ENCODE measurements around the gene AKAP13.
A peak's percentile ranks its signal among the peaks of the same experiment; 100 is the strongest.
"Not testable (repeated sequence)": the region's sequence is repeated elsewhere in the genome, so short reads cannot be mapped to it uniquely, and the experiment has no call there.

The AKAP13 gene

GRCh38 chr15:85581495-85581894, 201.1 kb downstream of the AKAP13 start:
- peaks cover 29% of the 10 kb centered on the region for H3K36me3 ChIP-seq (replicated peaks)
- H3K9me3 ChIP-seq, result no peaks in the 10 kb centered on the region; the same call in 1 of the 2 replicates
- in situ Hi-C loops (cut with MboI; ENCODE audit: low sequenced_read_pairs), result no loop called here

DNA sequence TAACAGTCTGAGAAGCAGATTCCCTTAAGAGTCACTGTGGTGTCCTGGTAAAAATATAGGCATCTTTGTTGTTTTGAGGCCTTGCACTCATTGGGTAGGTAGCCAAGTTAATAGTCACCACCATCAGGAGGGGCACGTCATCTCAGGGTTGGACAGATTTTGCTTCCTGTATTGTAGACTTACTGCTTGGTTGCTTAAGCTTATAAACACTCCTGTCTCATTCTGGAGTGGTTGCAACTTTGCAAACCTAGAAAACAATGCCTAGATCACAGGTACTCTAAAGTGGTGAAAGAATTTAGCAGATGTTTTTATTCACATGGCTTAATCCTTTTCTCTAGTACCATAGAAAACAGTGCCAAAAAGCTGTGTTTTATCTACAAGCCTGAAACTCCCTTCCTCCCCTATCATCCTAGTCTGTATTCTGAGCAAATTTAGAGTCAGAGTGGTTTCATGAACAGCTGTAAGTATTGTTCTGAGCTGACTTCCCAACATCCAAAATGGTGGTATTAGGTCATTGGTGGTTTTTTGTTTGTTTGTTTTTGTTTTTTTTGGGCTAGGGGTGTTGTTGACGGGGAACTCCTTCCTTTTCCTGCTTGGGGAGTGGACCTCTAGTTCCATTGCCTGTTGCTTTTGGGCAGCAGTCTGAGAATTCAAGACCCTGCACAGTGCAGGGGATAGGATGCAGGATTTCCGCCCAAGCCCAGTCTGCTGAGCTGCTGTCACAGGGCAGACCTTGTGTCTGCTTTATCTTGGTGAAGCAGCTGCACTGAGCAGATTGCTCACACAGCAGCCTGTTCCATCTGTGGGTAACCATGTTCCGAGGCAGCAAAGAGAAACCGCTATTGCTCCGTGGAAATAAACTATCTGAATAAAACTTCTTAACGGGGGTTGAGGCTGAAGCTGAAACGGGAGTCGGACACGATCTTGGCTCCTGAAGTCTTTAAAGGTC, 202.0 kb downstream of the AKAP13 start:
- H3K9me3 ChIP-seq, result no peaks in the 10 kb centered on the region; the same call in 1 of the 2 replicates
- in situ Hi-C loops (cut with MboI; ENCODE audit: low sequenced_read_pairs), result no loop called here
- H3K27me3 ChIP-seq (ENCODE audit: low read depth), result no peaks in the 10 kb centered on the region
- no peak for DNase-seq (ENCODE audit: low spot score in 2 of 2)
- H3K36me3 ChIP-seq (replicated peaks), result peaks cover 29% of the 10 kb centered on the region
- peaks cover 23% of the 10 kb centered on the region for H3K4me1 ChIP-seq
- no peak overlapping the region for H3K4me3 ChIP-seq

More at GRCh38 chr15:85581495-85581894, 201.1 kb downstream of the AKAP13 start:
- H3K4me1 ChIP-seq, result peaks cover 23% of the 10 kb centered on the region
- no peaks in the 10 kb centered on the region for H3K27me3 ChIP-seq (ENCODE audit: low read depth)
- no peak for DNase-seq (ENCODE audit: low spot score in 2 of 2)
- no peak overlapping the region for H3K4me3 ChIP-seq

- Histone ChIP-seq H3K4me3 (no peak overlapping the region), H3K4me1 (peaks cover 28% of the 10 kb centered on the region), H3K36me3 (replicated peaks) (peaks cover 29% of the 10 kb centered on the region), H3K9me3 (no peaks in the 10 kb centered on the region; the same call in 1 of the 2 replicates), H3K27me3 (ENCODE audit: low read depth) (no peaks in the 10 kb centered on the region)
- in situ Hi-C loops (cut with MboI; ENCODE audit: low sequenced_read_pairs), result no loop called here
- DNase-seq (ENCODE audit: low spot score in 2 of 2), result no peak
These were observed 203.0 kb downstream of the AKAP13 start for GRCh38 chr15:85583442-85583841.

DNA sequence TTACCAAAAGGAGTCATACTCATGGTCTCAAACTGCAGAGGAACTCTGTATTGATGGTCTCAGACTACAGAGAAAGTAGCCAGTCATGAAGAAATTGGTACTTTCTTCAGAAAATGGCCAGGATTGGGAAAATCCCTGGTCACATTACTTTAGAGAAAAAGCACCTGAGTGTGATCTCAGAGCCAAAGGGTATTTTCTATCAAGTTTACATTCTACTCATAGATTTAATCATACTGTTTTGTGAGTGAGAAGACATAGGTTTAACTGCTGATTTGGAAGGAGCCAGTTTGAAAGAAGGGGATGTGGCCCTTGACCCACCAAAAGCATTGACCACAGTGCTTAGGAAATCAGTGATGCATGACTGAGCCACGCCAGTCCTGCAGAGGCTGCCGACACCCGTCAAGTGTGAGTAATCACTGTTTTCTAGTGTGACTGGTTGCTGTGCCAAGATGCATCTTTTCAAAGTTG, 203.6 kb downstream of the AKAP13 start:
- no peaks in the 10 kb centered on the region; the same call in 1 of the 2 replicates for H3K9me3 ChIP-seq
- DNase-seq (ENCODE audit: low spot score in 2 of 2), result no peak
- peaks cover 32% of the 10 kb centered on the region for H3K4me1 ChIP-seq
- in situ Hi-C loops (cut with MboI; ENCODE audit: low sequenced_read_pairs), result no loop called here
- no peak overlapping the region for H3K4me3 ChIP-seq
- H3K36me3 ChIP-seq (replicated peaks), result peaks cover 26% of the 10 kb centered on the region
- H3K27me3 ChIP-seq (ENCODE audit: low read depth), result no peaks in the 10 kb centered on the region

- in situ Hi-C loops (cut with MboI; ENCODE audit: low sequenced_read_pairs), result no loop called here
- Histone ChIP-seq H3K27me3 (ENCODE audit: low read depth) (no peaks in the 10 kb centered on the region), H3K4me3 (no peak overlapping the region), H3K4me1 (peaks cover 32% of the 10 kb centered on the region), H3K36me3 (replicated peaks) (peaks cover 19% of the 10 kb centered on the region), H3K9me3 (no peaks in the 10 kb centered on the region; the same call in 1 of the 2 replicates)
- no peak for DNase-seq (ENCODE audit: low spot score in 2 of 2)
These were observed 204.5 kb downstream of the AKAP13 start for GRCh38 chr15:85584872-85585271.

DNA sequence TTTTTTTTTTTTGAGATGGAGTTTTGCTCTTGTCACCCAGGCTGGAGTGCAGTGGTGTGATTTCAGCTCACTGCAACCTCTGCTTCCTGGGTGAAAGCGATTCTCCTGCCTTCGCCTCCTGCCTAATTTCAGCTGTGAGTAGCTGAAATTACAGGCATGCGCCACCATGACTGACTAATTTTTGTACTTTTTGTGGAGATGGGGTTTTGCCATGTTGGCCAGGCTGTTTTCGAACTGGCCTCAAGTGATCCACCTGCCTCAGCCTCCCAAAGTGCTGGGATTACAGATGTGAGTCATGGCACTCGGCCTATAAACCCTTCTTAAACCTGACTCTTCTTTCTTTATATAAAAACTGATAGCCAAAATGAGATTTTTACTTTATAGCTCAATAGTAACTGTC, 205.8 kb downstream of the AKAP13 start:
- H3K36me3 ChIP-seq (replicated peaks); in situ Hi-C loops (cut with MboI; ENCODE audit: low sequenced_read_pairs); DNase-seq (ENCODE audit: low spot score in 2 of 2); H3K27me3 ChIP-seq (ENCODE audit: low read depth); H3K9me3 ChIP-seq; H3K4me3 ChIP-seq: not testable (repeated sequence)
- H3K4me1 ChIP-seq, result peaks cover 32% of the 10 kb centered on the region

GRCh38 chr15:85587707-85588411, 207.5 kb downstream of the AKAP13 start:
- in situ Hi-C loops (cut with MboI; ENCODE audit: low sequenced_read_pairs), result no loop called here
- H3K9me3 ChIP-seq, result no peaks in the 10 kb centered on the region; the same call in 1 of the 2 replicates
- H3K27me3 ChIP-seq (ENCODE audit: low read depth), result no peaks in the 10 kb centered on the region
- H3K36me3 ChIP-seq (replicated peaks), result no peaks in the 10 kb centered on the region
- peaks cover 33% of the 10 kb centered on the region for H3K4me1 ChIP-seq
- H3K4me3 ChIP-seq, result no peak overlapping the region
- DNase-seq (ENCODE audit: low spot score in 2 of 2), result no peak

DNA sequence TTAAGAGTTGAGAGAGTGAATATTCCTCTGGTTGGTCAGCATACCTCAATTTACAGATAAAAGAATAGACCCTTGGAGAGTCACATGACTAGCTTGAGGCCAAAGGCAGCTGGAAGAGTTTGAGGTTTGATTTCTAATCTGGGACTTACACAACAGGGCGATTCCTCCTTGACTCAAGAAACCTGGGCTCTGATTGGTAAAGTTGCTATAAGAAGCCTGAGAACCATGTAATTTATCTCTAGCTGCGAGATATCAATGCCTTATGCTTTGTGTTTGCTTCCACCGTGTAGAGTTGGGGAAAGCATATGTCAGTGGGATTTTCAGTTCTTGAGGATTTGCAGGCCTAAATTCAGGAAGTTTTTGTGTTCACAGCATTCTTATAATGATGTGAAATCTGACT, 208.3 kb downstream of the AKAP13 start:
- no peaks in the 10 kb centered on the region for H3K27me3 ChIP-seq (ENCODE audit: low read depth)
- H3K4me1 ChIP-seq, result peaks cover 25% of the 10 kb centered on the region
- DNase-seq (ENCODE audit: low spot score in 2 of 2), result no peak
- no peak overlapping the region for H3K4me3 ChIP-seq
- H3K9me3 ChIP-seq, result no peaks in the 10 kb centered on the region; the same call in 1 of the 2 replicates
- in situ Hi-C loops (cut with MboI; ENCODE audit: low sequenced_read_pairs), result no loop called here
- no peaks in the 10 kb centered on the region for H3K36me3 ChIP-seq (replicated peaks)

DNA sequence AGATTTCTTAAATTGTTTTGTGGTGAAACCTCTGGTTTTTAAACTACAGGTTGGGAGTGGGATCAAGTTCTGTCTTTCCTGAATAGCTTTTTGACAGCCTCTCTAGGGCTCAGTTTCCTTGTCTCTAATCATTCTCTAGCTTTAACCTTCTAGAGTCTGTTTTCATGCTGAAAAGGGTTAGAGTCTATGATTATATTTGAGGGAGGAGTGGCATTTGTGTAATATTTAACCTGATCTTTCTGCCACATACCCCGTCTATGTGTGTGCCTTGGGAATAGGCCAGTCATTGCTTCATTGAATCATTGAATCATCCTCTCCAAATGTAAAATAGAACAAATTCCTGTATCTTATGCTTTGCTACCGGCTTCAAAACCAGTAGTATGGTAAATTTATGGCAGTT, 209.4 kb downstream of the AKAP13 start:
- Histone ChIP-seq H3K27me3 (ENCODE audit: low read depth) (no peaks in the 10 kb centered on the region), H3K4me3 (no peak overlapping the region), H3K36me3 (replicated peaks) (no peaks in the 10 kb centered on the region), H3K9me3 (no peaks in the 10 kb centered on the region; the same call in 1 of the 2 replicates), H3K4me1 (peaks cover 22% of the 10 kb centered on the region)
- DNase-seq (ENCODE audit: low spot score in 2 of 2), result no peak
- in situ Hi-C loops (cut with MboI; ENCODE audit: low sequenced_read_pairs), result no loop called here

- Histone ChIP-seq H3K9me3 (no peaks in the 10 kb centered on the region), H3K4me3 (no peak overlapping the region), H3K27me3 (ENCODE audit: low read depth) (no peaks in the 10 kb centered on the region), H3K36me3 (replicated peaks) (no peaks in the 10 kb centered on the region), H3K4me1 (peaks cover 20% of the 10 kb centered on the region)
- DNase-seq (ENCODE audit: low spot score in 2 of 2), result peak in 1 of 2 experiments; percentile 67
- in situ Hi-C loops (cut with MboI; ENCODE audit: low sequenced_read_pairs), result no loop called here
These were observed 211.2 kb downstream of the AKAP13 start for GRCh38 chr15:85591622-85592021.

DNA sequence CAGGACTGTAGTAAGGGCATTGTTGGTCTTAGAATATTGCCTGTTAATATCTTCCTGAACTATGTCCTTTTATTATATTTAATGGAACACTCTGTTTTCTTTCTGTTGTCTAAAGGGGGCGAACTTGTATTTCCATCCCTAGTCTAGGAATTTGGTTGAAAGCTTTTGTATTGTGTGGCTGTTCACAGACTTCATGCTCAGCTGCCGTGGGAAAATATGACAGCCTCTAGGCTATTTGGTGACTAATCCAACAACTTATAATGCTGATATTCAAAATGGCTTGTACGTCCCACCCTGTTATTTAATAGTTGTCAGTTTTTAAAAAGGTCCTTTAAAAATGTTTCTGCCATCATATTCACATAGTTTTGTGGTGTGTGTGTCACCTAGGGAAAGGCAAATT, 211.7 kb downstream of the AKAP13 start:
- peak; percentile 71 to 95 for DNase-seq (ENCODE audit: low spot score in 2 of 2)
- Histone ChIP-seq H3K4me3 (no peak overlapping the region), H3K27me3 (ENCODE audit: low read depth) (no peaks in the 10 kb centered on the region), H3K9me3 (no peaks in the 10 kb centered on the region), H3K4me1 (peaks cover 20% of the 10 kb centered on the region), H3K36me3 (replicated peaks) (no peaks in the 10 kb centered on the region)
- in situ Hi-C loops (cut with MboI; ENCODE audit: low sequenced_read_pairs), result no loop called here

GRCh38 chr15:85593809-85594445, 213.5 kb downstream of the AKAP13 start:
- H3K36me3 ChIP-seq (replicated peaks), result no peaks in the 10 kb centered on the region
- H3K9me3 ChIP-seq, result no peaks in the 10 kb centered on the region
- H3K4me1 ChIP-seq, result peaks cover 11% of the 10 kb centered on the region
- in situ Hi-C loops (cut with MboI; ENCODE audit: low sequenced_read_pairs), result no loop called here
- H3K4me3 ChIP-seq, result no peak overlapping the region
- no peaks in the 10 kb centered on the region for H3K27me3 ChIP-seq (ENCODE audit: low read depth)
- DNase-seq (ENCODE audit: low spot score in 2 of 2), result no peak

DNA sequence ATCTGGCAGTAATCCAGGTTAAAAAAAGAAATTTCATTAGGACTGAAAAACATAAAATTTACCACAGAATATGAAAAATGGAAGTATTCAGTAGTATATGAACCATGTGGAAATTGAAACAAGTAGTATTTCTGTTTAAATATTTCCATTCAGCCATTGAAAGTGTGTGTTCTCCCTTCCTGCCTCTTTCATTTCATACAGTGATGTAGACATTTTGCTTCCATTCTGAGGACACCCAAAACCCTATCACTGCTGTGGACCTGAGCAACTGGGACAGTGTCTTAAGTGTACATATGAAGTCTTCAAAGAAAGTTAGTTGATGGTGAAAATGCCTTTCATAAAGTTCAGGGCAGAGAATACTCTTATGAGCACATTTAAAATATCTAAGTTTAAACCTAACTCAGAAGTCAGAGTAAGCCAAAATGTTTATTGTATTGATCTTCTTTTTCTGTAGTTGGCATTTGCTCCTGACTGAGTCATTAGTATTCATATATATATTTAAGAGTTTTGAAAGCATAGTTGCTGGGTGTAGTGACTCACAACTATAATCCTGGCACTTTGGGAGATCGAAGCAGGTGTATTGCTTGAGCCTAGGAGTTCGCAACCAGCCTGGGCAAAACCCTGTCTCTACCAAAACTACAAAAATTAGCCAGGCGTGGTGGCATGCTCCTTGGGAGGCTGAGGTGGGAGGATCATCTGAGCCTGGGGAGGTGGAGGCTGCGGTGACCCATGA, 215.6 kb downstream of the AKAP13 start:
- Histone ChIP-seq H3K9me3 (no peaks in the 10 kb centered on the region), H3K36me3 (replicated peaks) (no peaks in the 10 kb centered on the region), H3K27me3 (ENCODE audit: low read depth) (no peaks in the 10 kb centered on the region), H3K4me1 (peaks cover 11% of the 10 kb centered on the region), H3K4me3 (no peak overlapping the region)
- no peak for DNase-seq (ENCODE audit: low spot score in 2 of 2)
- in situ Hi-C loops (cut with MboI; ENCODE audit: low sequenced_read_pairs), result no loop called here
